Measurements from ENCODE around the gene DUSP11.
"Not testable (repeated sequence)": the region's sequence is repeated elsewhere in the genome, so short reads cannot be mapped to it uniquely, and the experiment has no call there.

DUSP11 gene

DNA sequence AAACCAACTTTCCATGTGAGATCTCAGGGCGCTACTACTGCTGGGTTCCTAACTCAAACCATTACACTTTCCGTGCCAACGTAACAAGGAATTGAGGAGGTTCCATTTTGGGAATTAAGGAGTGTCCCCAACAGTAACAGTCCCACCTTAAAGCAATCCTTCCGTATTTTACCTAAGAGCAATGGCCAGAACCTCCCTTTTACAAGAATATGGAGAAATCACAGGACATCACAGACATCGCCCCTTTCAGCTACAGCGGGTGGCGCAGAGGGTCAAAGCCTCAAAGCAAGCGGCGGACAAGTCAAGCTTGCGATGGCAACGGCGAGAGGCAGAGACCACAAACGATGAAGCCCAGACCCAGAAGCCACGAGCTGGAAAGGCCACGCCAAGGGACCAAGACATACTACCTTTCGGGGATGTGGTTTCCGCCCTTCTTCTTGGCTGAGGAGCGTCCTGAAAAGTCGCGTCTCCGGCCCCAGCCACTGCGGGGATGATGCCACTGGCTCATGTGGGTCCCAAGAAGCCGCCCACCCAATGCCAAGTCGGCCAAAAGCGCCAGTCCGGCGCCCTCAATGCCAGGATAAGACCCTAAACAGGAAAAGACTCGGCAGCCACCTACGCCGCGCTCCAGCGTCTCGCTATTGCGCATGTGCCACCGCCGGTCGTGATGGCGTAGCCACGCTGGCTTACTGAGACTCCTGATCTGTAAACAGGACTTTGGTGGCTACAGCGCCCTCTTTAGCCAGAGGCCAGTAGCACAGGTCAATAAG lies at the start of gene DUSP11:
TSS of gene DUSP11 (minus strand) at position 637 of the 770 bp plus-strand sequence. CDS start at position 508, 129 bp downstream.
- peak; percentile 99 for DNase-seq

DNA sequence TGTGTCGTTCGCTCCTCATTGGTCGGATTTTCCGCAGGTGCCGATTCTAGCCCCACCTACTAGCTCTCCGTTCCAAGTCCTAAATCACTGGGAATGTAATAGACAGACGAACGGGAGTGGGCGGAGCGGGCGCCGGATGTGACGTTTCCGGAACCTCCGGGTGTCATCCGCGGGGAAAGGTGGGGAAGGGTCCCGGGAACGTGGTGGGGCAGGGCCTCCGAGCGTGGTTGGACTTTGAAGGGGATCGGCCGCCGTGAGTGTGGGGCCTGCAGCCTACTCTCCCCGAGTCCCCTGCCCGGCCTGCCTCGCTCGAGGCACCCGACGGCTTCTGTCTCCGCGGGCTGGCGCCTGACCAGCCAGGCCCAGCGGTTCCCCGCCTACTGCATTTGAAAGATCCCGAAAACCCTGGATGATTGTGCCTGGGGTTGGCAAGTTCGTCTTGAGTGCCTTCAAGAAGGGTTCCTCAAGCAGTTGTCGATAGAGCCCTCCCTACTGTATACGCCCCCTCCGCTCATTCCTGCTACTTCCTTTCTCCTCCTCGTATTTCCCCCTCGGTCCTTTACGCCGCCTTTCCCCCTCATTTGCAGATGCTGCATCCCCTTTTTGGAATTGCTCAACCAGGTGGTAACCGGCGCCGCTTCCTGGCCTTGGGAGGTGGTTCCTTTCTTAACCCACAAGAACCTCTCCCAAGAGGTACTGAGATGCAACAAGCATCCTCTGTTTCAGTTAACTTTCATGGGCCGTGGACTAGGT lies 49.1 kb upstream of the DUSP11 start, which contains the start of gene STAMBP:
TSS of gene STAMBP (plus strand) at position 144 of the 753 bp plus-strand sequence. CDS start 1,896 bp downstream, outside the sequence.
- peak; percentile 99 for DNase-seq

DNA sequence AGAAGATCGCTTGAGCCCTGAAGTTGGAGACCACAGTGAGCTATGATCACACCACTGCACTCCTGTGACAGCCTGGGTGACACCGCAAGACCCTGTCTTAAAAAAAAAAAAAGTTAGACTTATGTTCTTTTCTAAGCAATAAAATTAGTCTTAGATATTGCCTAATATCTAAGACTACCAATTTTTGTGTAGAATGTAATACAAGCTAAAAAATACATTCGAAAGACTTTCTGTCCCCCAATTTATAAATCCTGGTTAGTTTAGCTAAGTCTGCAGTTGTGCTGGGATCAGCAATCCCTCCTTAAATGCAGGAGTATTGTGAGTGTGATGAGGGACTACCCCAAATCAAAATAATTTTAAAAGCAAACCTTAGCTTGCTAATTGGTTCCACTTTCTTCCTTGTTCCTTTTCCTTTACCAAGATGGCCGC lies 48.5 kb upstream of the DUSP11 start:
- DNase-seq, result no peak

DNA sequence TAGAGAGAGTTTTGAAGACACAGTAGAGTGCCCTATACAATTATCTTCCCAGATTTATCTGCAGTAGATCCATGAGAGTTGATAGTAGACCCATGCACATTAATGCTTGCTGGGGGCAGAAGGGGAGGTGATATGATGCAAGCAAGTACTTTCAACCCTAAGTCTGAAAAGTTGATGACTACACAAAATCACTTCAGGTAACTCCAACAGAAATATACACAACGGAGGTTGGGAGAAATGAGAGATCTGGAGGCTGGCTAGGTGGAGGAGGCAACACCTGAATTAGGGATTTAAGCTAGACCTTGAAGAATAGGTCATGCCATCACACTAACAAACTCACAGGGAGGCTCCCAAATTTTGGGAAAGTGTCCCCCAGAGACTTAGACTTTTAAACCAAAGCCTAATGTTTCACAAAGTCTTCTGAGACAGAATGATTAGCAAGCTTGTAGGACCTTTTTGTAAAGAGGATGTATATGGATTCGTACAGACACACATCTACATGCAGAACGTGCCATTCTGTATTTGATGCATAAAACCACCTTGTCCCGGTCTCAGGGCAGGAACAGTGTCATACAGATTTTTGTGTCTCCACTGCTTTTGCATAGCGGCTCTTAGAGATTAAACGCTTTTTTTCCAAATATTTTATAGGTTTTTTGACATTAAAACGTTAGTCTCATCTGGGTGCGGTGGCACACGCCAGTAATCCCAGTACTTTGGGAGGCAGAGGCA lies 47.9 kb upstream of the DUSP11 start:
- no peak for DNase-seq

DNA sequence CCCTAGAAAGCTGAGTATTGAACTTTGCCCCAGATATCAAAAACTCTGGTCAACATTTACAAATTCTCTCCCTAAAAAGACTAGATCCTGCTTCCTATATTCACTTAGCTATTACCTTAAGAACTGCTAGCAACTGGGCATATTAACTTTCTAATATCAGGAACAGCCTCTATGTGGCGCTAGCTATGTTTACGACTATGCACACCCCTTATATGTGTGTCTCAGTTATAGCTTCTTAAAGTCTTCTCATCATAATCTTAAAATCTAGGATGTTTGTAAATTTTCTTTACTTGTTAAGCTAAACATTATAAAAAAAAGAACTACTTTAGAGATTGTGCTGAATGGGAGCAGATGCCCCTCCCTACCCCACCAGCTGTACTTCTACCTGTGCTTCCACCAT lies 47.1 kb upstream of the DUSP11 start:
- DNase-seq, result no peak

DNA sequence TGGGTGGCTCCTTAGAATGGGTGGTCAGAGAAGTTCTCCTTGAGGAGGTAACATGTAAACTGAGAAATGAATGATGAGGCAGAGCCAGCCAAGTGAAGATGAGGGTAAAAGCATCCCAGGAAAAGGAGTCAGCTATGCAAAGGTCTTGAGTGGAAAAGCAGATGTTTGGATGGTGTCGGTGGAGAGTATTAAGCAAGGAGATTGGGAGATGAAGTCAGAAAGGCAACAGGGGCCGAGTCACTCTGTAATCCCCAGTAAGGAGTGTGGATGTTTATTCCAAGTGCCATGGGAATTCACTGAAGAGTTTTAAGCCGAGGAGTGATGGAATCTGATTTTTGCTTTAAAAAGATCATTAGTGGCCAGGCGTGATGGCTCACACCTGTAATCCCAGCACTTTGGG lies 45.5 kb upstream of the DUSP11 start:
- no peak for DNase-seq

DNA sequence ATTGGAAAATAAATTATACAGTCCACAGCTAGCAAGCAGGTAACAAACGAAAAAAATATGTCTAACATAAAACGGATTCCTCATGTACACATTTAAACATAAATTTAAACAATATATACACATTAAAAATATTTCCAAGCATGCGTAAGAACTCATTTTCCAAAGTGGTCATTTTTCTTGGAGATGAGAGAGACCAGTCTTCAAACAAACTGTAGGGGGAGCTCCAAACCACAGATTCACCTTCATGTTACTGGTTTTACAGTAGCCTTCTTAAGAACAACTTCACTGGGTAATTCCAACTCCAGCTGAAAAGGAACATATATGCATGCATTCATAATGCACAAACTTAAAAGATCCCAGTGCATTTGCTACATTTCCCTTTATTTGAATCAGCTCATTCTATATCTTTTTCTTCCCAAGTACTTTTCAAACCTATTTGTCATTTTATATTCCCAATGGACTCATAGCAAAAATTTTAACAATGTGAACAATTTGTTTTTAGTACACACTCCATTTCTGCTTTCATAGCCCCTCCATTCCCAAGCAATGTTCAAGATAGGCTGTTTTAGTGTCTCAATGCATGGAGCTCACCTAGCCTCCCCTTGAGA lies 44.1 kb upstream of the DUSP11 start:
- peak; percentile 89 for DNase-seq

DNA sequence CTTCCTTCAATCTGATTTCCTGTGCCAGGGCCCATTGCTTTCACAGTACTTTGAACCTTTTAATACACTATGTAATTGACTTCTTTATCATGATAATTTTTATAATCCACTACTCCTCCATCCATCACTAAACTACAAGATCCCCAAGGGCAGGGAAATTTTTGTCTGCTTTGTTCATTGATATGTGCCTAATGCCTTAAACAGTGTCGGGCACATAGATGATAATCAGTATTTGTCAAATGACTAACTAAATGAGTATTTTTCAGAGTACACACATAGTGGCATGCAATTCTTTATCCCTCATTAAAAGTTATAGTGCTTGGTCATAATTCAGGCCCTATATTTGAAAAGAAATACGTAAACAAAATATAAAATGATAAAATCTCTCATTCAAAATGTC lies 43.5 kb upstream of the DUSP11 start:
- no peak for DNase-seq

DNA sequence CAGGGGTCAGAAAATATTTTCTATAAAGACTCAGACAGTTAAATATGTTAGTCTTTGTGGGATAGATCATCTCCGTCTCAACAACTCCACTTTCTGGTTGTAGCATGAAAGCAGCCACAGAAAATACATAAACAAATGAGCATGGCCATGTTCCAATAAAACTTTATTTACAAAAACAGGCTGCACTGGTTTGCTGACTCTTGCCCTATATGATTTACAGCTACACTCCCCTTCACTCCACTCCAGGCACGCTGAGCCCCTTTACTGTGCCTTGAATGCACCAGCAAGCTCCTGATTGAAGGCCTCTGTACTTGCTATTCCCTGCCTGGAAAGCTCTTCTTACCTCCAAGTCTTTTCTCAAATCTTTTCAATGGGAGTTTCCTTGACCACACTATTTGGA lies 43.1 kb upstream of the DUSP11 start:
- DNase-seq, result no peak

DNA sequence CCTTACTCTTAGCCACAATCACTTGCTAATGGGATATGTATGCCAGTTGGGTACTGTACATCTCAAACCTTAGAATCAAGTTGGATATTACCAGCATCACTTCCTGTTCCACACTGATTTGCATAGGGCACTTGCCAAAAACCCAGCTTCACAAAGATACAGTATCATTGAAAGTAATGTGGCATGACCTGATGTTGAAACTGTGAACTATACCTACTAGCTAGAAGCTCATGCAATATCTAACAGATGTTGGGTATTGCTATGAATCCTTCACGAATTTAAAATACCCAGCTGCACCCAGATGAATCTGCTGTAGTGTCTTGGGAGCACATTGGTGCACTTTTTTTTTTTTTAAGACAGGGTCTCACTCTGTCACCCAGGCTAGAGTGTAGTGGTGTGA lies 42.4 kb upstream of the DUSP11 start:
- no peak for DNase-seq

DNA sequence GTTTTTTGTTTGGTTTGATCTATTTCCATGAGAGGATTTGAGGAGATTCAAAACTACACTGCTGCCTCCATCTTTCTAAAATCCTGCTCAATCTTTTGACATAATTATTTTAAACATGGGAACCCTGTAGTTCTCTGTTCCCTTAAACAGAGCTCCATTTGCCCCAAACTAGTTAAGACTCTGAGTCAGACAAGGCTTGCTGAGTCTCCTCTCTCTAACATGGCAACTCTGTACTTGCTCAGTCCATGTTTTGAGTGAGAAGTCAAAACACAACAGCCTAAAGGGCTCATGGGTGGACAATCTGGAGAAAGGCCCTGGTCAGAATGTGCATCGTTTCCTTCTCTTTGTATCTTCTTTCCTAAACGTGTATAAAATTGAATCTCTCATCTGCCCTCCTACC lies 41.8 kb upstream of the DUSP11 start:
- no peak for DNase-seq

DNA sequence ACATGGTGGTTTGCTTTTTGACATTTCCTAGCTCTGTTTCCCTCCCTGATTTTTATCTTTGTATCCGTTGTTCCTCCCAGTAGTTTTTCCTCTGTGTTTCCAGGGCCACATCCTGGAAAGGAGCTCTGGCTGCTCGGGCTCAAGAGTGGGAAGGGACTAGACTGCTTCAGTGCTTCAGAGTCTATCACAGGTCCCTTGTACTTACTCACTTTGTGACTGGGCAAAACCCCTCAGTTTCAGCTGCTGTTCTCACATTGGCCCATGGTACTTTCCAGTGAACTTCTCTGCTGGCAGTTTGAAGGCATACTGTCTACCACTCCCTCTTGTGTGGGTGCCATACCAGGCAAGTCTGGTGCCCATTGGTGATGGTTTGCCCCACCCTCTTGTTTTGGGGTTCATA lies 41.3 kb upstream of the DUSP11 start:
- no peak for DNase-seq

DNA sequence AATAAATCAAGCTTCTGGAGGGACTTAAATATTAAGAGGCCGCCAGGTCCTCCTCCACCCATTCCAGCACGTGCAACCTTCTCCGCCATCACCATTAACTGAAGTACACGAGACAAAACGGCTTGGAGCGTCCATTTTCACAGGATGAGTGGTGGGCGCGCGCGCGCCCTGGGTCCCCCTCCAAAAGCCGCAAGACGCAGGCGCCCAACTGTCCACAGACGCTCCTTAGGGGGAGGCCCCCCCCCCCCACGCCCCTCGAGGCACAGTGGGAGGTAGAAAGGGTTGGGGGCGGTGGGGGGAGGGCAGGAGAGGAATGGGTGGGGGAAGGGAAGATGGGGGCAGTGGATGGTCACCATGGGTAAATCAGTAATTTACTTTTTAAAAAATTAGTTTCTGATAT lies 38.4 kb upstream of the DUSP11 start:
- no peak for DNase-seq

DNA sequence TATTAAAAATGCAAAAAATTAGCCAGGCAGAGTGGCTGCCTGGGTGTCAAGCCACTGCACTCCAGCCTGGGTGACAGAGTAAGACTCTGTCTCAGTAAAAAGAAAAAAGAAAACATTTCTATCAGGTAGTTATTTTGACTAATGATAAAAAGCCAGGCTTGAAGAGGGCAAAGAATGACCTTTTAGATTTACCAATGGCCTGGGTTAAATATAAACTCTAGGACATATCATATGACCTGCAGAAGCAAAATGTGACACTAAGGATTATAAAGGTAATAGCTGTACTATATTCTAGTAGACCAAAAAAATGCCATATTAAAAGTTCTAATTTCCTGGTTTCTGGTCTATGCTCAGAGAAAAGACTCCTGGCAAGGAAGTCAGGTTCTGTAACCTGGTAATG lies 32.7 kb upstream of the DUSP11 start:
- DNase-seq, result no peak

DNA sequence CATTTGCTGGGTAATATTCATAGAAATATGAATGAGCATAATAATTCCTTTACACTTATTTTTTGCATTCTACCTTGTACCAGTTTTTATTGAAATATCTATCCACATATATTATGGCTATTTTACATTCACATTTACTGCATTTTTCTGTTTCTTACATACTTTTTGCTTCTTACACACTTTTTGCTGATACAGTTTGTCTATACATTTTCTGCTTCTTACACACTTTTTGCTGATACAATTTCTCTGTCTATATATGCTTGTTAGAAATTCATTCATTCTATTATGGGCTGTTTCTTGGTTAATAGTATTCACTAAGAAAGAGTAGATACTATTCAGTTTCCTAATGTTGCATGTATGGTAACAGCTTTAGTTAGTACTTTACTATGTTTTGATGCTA lies 32.0 kb upstream of the DUSP11 start:
- DNase-seq, result no peak

DNA sequence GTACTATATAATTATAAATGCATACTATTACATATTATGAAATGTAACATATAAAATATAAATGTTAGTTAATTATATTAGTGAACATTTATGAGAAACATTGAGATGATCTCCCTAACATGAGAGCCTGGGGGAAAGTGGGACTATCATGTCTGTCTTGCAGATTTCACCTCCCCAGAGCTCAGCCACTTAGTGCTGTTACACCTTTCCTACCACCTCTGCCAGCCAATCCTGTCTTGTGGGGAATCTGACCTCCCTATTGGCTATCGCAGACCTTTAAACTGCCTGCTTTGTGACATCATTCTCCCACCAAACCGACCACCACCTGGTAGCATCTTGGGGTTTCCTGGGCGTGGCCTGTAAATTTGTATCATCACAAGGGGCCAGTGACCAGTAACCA lies 4.0 kb upstream of the DUSP11 start, which contains the start of gene C2orf78:
TSS of gene C2orf78 (plus strand) at position 301 of the 400 bp plus-strand sequence. CDS start 127 bp downstream, outside the sequence.
- DNase-seq, result not testable (repeated sequence)

DNA sequence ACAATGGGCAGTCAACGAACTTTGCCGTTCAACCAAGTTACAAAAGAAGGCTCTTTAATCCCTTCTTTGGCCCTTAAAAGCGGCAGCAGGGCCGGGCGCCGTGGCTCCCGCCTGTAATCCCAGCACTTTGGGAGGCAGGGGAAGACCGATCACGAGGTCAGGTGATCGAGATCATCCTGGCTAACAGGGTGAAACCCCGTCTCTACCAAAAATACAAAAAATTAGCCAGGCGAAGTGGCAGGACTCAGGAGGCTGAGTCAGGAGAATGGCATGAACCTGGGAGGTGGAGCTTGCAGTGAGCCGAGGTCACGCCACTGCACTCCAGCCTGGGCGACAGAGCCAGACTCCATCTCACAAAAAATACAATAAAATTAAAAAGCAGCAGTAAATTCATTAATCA lies 3.5 kb upstream of the DUSP11 start:
- DNase-seq, result not testable (repeated sequence)

DNA sequence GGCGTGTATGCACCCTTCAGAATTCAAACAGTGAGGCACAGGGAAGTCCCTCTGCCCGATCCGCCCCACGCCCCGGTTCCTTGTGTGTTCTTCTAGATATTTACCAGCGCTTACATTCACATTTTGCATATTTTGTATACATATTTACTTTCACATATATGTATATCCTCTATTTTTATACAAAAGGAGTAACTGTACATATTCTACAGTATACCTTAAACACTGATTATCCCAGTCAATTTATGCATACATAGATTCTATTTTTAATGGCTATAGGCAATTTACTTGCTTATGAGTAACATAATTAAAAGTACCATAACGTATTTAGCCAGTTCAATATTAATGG lies 307 bp upstream of the DUSP11 start:
- no peak for DNase-seq

DNA sequence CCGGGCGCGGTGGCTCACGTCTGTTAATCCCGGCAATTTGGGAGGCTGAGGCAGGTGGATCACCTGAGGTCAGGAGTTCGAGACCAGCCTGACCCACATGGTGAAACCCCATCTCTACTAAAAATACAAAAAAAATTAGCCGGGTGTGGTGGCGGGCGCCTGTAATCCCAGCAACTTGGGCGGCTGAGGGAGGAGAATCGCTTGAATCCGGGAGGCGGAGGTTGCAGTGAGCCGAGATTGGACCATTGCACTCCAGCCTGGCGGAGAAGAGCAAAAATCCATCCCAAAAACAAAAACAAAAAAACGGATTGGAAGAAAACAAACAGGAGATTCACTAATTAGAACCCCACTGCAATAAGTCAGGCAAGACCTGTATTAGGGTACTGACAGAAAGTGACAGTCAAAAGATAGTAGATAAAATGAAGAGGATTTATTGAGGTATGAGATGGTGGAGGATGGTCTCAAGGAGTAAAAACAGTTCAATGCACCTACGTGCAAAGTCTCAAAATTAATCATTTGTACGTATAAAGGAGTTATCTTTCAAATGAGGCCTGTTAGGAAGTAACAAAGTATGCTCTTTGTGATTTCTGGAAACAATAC lies 936 bp downstream of the DUSP11 start:
- not testable (repeated sequence) for DNase-seq

DNA sequence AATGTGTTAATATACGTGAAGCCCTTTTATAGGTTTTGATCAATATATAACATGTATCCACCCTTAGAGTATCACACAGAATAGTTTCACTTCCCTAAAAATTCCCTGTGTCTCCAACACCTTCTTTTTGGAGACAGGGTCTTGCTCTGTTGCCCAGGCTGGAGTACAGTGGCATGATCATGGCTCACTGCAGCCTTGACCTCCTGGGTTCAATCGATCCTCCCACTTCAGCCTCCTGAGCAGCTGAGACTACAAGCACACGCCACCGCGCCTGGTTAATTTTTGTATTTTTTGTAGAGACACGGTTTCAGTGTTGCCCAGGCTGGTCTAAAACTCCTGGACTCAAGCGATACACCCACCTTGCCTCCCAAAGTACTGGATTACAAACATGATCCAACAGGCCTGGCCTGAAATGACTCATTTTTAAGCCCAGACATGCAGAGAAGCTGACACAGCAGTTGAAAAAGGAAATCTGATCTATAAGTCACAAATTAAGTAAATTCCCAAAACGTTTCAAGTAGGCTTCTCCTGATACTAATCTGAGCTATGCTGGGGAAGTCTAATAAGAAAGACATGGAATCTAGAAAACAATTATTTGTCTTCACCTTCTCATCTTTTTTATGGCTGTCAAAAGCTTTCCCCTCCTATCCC lies 2.9 kb downstream of the DUSP11 start:
- no peak for DNase-seq

DNA sequence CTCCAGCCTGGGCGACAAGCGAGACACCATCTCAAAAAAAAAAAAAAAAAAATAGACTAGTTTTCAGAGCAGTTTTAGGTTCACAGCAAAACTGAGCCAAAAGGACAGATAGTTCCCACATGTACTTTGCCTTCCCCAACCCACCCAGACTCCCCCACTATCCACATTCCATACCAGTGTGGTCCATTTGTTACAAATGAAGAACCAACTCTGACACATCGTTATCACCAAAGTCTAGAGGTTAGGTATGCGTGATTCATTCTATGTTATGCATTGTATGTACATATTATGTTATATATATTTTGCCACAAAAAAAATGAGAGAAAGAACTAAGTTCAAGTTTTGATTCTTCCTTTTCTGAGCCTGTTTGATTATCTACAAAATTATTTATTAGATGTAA lies 3.5 kb downstream of the DUSP11 start:
- no peak for DNase-seq

DNA sequence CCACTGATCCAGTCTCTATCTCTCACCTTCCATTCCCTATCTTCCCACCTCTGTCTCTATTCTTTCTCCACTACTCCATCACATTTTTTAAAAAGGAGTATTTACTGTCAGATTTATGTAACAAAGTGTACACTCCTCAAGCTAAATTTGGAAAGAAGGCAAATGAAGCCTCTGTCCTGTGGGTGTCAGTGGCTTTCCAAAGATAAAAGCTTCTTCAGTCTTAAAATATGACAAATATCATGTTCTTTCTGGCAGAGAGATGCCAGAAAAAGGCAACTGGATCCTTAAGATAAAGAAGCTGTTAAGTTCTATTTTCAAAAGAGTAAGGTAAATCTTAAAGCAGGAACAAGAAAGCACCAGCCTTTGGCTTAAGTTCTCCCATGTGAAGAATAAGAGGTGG lies 7.1 kb downstream of the DUSP11 start:
- DNase-seq, result no peak
